RWPE1 (cell line): ENCODE results near the gene SLITRK6.
A peak's percentile ranks its signal among the peaks of the same experiment; 100 is the strongest.

ENCODE experiments used
- CTCF ChIA-PET: fragments of 350-600 bp; sonication (Branson Sonifier 250); formaldehyde crosslinking; extraction: SDS; loops from one replicate; lab custom pipeline; 2021; lab: Yijun Ruan, JAX
- POLR2A ChIA-PET: fragments of 400-600 bp; formaldehyde crosslinking; extraction: SDS; loops from one replicate; lab custom pipeline; 2020; ENCODE audit warnings: antibody characterized with exemption; ENCODE audit not compliant: low non-redundant PET; lab: Yijun Ruan, JAX
- DNase-seq: peaks from one replicate; pipeline ENCODE4 v3.0.0; 2012; ENCODE audit warnings: low spot score
- H3K27ac ChIP-seq: fragments of 450-650 bp; 2 replicates; pipeline ENCODE4 v1.5.1; 2017
- CTCF ChIP-seq: fragments of 450-650 bp; conservative IDR thresholded peaks from 2 replicates; pipeline ENCODE4 v1.5.1; 2017; ENCODE audit warnings: low read depth, mild to moderate bottlenecking

The SLITRK6 gene

GRCh38 chr13:85806553-85807175 lies 7.4 kb upstream of the SLITRK6 start:
- DNase-seq, result peak; percentile 27
- ChIA-PET CTCF (no interaction called here), POLR2A (no interaction called here)
- H3K27ac ChIP-seq, result no peak overlapping the region
- TF ChIP-seq CTCF, result peak; percentile 62

GRCh38 chr13:85798556-85798955 lies 663 bp downstream of the SLITRK6 start:
- POLR2A ChIA-PET, result no interaction called here
- CTCF ChIA-PET, result interaction anchor here (0.5 to 0.6 kb wide), 2 partner anchors 494 to 549 kb away, joined by 3 to 4 read pairs; no protein-coding TSS in a partner anchor
- TF ChIP-seq CTCF, result no peak
- no peak overlapping the region for H3K27ac ChIP-seq
- peak; percentile 0 for DNase-seq

- DNase-seq, result no peak
- ChIA-PET CTCF (no interaction called here), POLR2A (no interaction called here)
- H3K27ac ChIP-seq, result no peak overlapping the region
- TF ChIP-seq CTCF, result no peak
Measured at GRCh38 chr13:85797311-85797710, 1.9 kb downstream of the SLITRK6 start.

GRCh38 chr13:85785205-85785604 lies 14.0 kb downstream of the SLITRK6 start:
- CTCF ChIA-PET, result no interaction called here

GRCh38 chr13:85772367-85772766 lies 26.9 kb downstream of the SLITRK6 start:
- no peak overlapping the region for H3K27ac ChIP-seq
- no peak for TF ChIP-seq CTCF
- CTCF ChIA-PET, result no interaction called here
- DNase-seq, result peak; percentile 1
- POLR2A ChIA-PET, result no interaction called here

More at GRCh38 chr13:85785205-85785604, 14.0 kb downstream of the SLITRK6 start:
- no peak for TF ChIP-seq CTCF
- POLR2A ChIA-PET, result no interaction called here
- DNase-seq, result no peak
- no peak overlapping the region for H3K27ac ChIP-seq

- ChIA-PET CTCF (no interaction called here), POLR2A (no interaction called here)
- H3K27ac ChIP-seq, result no peak overlapping the region
Measured at GRCh38 chr13:85771856-85772255, 27.4 kb downstream of the SLITRK6 start.

More at GRCh38 chr13:85771856-85772255, 27.4 kb downstream of the SLITRK6 start:
- TF ChIP-seq CTCF, result no peak
- no peak for DNase-seq
